NB4 (cell line): ENCODE measurements around the gene KLF17.

ENCODE experiments used
- DNase-seq: peaks from one replicate; pipeline ENCODE4 v3.0.0; 2010; ENCODE audit warnings: low read depth
- H3K4me3 ChIP-seq: one replicate; pipeline ENCODE4 v1.5.1; 2011; ENCODE audit warnings: mild to moderate bottlenecking, low read depth, low read length, moderate library complexity
- MAX ChIP-seq: IDR thresholded peaks from 2 replicates; pipeline ENCODE4 v1.6.1; 2011; ENCODE audit warnings: low read depth, low read length
- MYC ChIP-seq: IDR thresholded peaks from 2 replicates; pipeline ENCODE4 v1.6.1; 2011; ENCODE audit warnings: low read depth, low read length
- POLR2A ChIP-seq: IDR thresholded peaks from 2 replicates; pipeline ENCODE4 v1.6.1; 2011; ENCODE audit warnings: mild to moderate bottlenecking; ENCODE audit not compliant: insufficient read length; ENCODE audit errors: extremely low read depth
- TF ChIP-seq, protein P1 (sequence below): IDR thresholded peaks from one replicate; pipeline ENCODE4 v1.5.1; 2012; ENCODE audit warnings: low read depth, low read length

The KLF17 gene

DNA sequence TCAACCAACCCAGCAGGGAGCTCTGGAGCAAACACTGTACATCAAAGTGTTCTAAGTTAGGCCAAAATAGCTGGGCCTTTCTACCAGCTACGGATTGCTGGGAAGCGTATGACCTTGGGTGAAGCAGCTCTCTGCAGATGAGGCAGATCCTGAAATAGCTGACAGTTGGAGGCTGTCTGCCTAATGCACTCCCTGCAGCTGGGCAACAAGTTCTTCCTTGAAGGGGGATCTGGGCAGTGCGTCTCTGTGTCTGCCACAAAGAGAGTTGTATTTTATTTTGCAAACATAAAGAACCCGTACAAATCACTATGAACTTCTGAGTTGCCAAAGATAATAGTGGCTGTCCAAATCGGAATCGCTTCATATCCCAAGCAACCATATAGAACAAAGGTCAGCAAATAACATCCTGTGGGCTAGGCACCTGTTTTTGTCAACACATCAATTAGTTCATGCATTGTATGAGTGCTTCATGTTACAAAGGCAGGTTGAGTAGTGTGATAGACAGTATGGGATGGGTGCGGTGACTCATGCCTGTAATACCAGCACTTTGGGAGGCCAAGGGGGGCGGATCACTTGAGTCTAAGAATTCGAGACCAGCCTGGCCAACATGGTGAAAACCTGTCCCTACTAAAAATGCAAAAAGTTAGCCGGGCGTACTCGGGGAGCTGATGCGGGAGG lies 29.1 kb upstream of the KLF17 start:
- no peak for TF ChIP-seq MYC
- no peak for TF ChIP-seq POLR2A
- TF ChIP-seq, protein P1, sequence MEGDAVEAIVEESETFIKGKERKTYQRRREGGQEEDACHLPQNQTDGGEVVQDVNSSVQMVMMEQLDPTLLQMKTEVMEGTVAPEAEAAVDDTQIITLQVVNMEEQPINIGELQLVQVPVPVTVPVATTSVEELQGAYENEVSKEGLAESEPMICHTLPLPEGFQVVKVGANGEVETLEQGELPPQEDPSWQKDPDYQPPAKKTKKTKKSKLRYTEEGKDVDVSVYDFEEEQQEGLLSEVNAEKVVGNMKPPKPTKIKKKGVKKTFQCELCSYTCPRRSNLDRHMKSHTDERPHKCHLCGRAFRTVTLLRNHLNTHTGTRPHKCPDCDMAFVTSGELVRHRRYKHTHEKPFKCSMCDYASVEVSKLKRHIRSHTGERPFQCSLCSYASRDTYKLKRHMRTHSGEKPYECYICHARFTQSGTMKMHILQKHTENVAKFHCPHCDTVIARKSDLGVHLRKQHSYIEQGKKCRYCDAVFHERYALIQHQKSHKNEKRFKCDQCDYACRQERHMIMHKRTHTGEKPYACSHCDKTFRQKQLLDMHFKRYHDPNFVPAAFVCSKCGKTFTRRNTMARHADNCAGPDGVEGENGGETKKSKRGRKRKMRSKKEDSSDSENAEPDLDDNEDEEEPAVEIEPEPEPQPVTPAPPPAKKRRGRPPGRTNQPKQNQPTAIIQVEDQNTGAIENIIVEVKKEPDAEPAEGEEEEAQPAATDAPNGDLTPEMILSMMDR = no peak
- TF ChIP-seq MAX = no peak
- no peak overlapping the region for H3K4me3 ChIP-seq
- no peak for DNase-seq

GRCh38 chr1:44090429-44091252 lies 28.0 kb upstream of the KLF17 start:
- no peak overlapping the region for H3K4me3 ChIP-seq
- TF ChIP-seq MAX = no peak
- no peak for TF ChIP-seq POLR2A
- TF ChIP-seq, protein P1 = no peak
- TF ChIP-seq MYC = no peak
- DNase-seq = no peak

- H3K4me3 ChIP-seq = no peak overlapping the region
- no peak for DNase-seq
- TF ChIP-seq, protein P1 = no peak
- TF ChIP-seq POLR2A = no peak
- TF ChIP-seq MYC = no peak
- TF ChIP-seq MAX = no peak
Measured at GRCh38 chr1:44094047-44094446, 24.6 kb upstream of the KLF17 start.

DNA sequence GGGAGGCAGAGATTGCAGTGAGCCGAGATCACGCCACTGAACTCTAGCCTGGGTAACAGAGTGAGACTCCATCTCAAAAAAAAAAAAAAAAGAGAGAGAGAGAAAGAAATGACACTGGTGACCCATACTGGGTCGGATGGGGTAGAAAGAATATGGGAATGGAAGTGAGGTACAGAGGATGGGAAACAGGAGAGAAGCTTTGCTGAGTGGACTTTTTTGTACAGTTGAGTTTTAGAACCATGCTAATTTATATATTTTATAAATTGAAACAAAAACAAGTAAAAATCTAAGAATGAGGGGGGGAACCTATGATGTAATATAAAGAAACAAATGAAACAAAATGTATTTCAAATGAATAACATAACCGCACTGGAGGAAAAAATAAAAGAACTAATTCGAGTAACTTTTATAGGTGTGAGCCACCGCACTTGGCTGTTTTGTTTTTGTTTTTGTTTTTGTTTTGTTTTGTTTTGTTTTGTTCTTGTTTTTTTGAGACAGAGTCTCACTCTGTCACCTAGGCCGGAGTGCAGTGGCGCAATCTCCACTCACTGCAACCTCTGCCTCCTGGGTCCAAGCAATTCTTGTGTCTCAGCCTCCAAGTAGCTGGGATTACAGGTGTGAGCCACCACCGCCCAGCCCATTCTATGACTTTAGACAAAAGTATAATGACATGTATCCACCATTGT lies 18.3 kb upstream of the KLF17 start:
- TF ChIP-seq, protein P1 = no peak
- no peak for TF ChIP-seq MYC
- no peak for TF ChIP-seq MAX
- TF ChIP-seq POLR2A = no peak
- DNase-seq = no peak
- H3K4me3 ChIP-seq = no peak overlapping the region

GRCh38 chr1:44101328-44101727 lies 17.3 kb upstream of the KLF17 start:
- no peak for DNase-seq

More at GRCh38 chr1:44101328-44101727, 17.3 kb upstream of the KLF17 start:
- H3K4me3 ChIP-seq = no peak overlapping the region
- no peak for TF ChIP-seq MAX
- TF ChIP-seq POLR2A = no peak
- TF ChIP-seq MYC = no peak
- TF ChIP-seq, protein P1 = no peak
